Epithelial cell of esophagus (primary cell): ENCODE measurements around the gene MYOZ2.
A peak's percentile ranks its signal among the peaks of the same experiment; 100 is the strongest.

Experiments
- DNase-seq: peaks from one replicate; pipeline ENCODE4 v3.0.0; 2010; ENCODE audit warnings: low read depth
- H3K4me3 ChIP-seq: 2 replicates; pipeline ENCODE4 v1.5.1; 2011; ENCODE audit warnings: mild to moderate bottlenecking, low read length, control low read depth
- CTCF ChIP-seq: IDR thresholded peaks from 2 replicates; pipeline ENCODE4 v1.5.1; 2011; ENCODE audit warnings: low read depth, mild to moderate bottlenecking, low read length, control low read depth, inconsistent platforms; ENCODE audit not compliant: insufficient read depth; ENCODE audit errors: missing control alignments

MYOZ2 gene

GRCh38 chr4:119128148-119128547 is 7.5 kb upstream of the MYOZ2 start:
- DNase-seq, result no peak
- no peak overlapping the region for H3K4me3 ChIP-seq
- TF ChIP-seq CTCF, result no peak

- DNase-seq, result no peak
- no peak overlapping the region for H3K4me3 ChIP-seq
- TF ChIP-seq CTCF, result no peak
Observed at GRCh38 chr4:119130365-119131065, 5.1 kb upstream of the MYOZ2 start.

GRCh38 chr4:119131164-119131563 is 4.5 kb upstream of the MYOZ2 start:
- no peak for TF ChIP-seq CTCF
- DNase-seq, result no peak
- no peak overlapping the region for H3K4me3 ChIP-seq

- no peak for DNase-seq
- no peak for TF ChIP-seq CTCF
Observed at GRCh38 chr4:119132306-119132705, 3.3 kb upstream of the MYOZ2 start.

GRCh38 chr4:119136546-119136945 is 914 bp downstream of the MYOZ2 start:
- no peak overlapping the region for H3K4me3 ChIP-seq
- no peak for DNase-seq
- no peak for TF ChIP-seq CTCF

More at GRCh38 chr4:119132306-119132705, 3.3 kb upstream of the MYOZ2 start:
- H3K4me3 ChIP-seq, result no peak overlapping the region

- DNase-seq, result no peak
- no peak for TF ChIP-seq CTCF
Observed at GRCh38 chr4:119138046-119138445, 2.4 kb downstream of the MYOZ2 start.

GRCh38 chr4:119139311-119139710 is 3.7 kb downstream of the MYOZ2 start:
- DNase-seq, result peak; percentile 24
- TF ChIP-seq CTCF, result no peak
- no peak overlapping the region for H3K4me3 ChIP-seq

More at GRCh38 chr4:119138046-119138445, 2.4 kb downstream of the MYOZ2 start:
- H3K4me3 ChIP-seq, result no peak overlapping the region
